ENCODE data around the gene UBTF. TPM values are rescaled to one million over a fixed set of nuclear protein-coding genes. Genes with fewer than 3 reads are reported as not detected.
A peak's percentile ranks its signal among the peaks of the same experiment; 100 is the strongest.

UBTF gene
- total RNA-seq, 2 experiments from 2014 or later, result 148 to 158 TPM

DNA sequence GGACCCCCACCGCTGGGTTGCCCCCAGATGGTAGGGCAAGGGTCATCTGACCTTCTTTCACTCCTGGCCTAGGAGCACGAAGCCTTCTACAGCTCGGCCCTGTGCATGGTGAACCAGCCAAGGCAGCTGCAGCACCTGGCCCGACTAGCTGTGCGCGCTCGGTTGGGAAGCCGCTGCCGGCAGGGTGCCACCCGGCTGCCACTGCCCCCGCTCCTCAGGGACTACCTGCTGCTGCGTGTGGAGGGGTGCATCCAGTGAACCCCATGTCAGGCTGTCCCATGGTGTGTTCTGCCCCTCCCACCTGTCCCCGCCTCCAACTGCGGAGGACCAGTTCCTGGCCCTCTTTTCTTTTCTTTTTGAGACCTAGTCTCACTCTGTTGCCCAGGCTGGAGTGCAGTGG is 41.3 kb downstream of the UBTF start:
- no peak for DNase-seq
- no peaks in the 10 kb centered on the region for H3K9me3 Mint-ChIP-seq
- Histone ChIP-seq H3K9me3 (ENCODE audit: control insufficient read depth in 1 of 2, insufficient read depth in 1 of 2, low read length in 2 of 2) (no peaks in the 10 kb centered on the region), H3K36me3 (ENCODE audit: insufficient read depth, low read length) (peaks cover 36% of the 10 kb centered on the region), H3K4me3 (ENCODE audit: low read length) (no peak overlapping the region), H3K27ac (ENCODE audit: low read depth in 1 of 2, low read length in 2 of 2) (no peak overlapping the region), H3K4me1 (ENCODE audit: insufficient read depth, low read length) (peaks cover 15% of the 10 kb centered on the region), H3K27me3 (ENCODE audit: control insufficient read depth in 1 of 2, insufficient read depth in 2 of 2, low read length in 2 of 2) (no peaks in the 10 kb centered on the region)
- H3K4me1 Mint-ChIP-seq (ENCODE audit: low read depth), result peaks cover 6% of the 10 kb centered on the region
- no peak for ATAC-seq (ENCODE audit: poor library complexity)
- peaks cover 37% of the 10 kb centered on the region for H3K36me3 Mint-ChIP-seq (ENCODE audit: low read depth)
- ChIA-PET CTCF (no interaction called here), POLR2A (no interaction called here)
- H3K4me3 Mint-ChIP-seq, result no peak overlapping the region
- TF ChIP-seq, protein P1, sequence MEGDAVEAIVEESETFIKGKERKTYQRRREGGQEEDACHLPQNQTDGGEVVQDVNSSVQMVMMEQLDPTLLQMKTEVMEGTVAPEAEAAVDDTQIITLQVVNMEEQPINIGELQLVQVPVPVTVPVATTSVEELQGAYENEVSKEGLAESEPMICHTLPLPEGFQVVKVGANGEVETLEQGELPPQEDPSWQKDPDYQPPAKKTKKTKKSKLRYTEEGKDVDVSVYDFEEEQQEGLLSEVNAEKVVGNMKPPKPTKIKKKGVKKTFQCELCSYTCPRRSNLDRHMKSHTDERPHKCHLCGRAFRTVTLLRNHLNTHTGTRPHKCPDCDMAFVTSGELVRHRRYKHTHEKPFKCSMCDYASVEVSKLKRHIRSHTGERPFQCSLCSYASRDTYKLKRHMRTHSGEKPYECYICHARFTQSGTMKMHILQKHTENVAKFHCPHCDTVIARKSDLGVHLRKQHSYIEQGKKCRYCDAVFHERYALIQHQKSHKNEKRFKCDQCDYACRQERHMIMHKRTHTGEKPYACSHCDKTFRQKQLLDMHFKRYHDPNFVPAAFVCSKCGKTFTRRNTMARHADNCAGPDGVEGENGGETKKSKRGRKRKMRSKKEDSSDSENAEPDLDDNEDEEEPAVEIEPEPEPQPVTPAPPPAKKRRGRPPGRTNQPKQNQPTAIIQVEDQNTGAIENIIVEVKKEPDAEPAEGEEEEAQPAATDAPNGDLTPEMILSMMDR (IDR thresholded peaks at IDR 0.05), result no peak
- H3K27me3 Mint-ChIP-seq, result no peaks in the 10 kb centered on the region
- intact Hi-C loops (cut with DNase I, micrococcal nuclease), result no loop called here
- no peak overlapping the region for H3K27ac Mint-ChIP-seq

DNA sequence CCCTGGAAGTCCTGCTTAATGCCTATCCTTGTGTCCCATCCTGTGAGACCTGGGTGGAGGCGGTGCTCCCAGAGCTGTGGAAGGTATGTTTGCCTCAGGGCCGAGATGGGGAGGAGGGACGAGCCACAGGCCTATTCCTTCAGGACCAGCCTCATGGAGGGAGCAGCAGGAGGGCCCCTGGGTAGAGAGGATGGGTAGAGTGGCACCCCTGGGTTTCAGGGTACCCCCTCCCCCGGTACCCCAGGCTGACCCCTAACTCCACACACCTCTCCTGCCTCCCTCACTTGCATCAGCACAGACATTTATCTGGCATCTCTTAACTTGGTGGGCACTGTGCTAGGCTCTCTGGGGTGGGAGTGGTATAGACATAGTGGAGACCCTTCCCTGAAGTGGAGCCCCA is 41.8 kb downstream of the UBTF start:
- no peak overlapping the region for H3K27ac ChIP-seq (ENCODE audit: low read depth in 1 of 2, low read length in 2 of 2)
- CTCF ChIA-PET, result no interaction called here
- Mint-ChIP-seq H3K27ac (no peak overlapping the region), H3K4me3 (no peak overlapping the region), H3K36me3 (ENCODE audit: low read depth) (peaks cover 36% of the 10 kb centered on the region), H3K4me1 (ENCODE audit: low read depth) (peaks cover 6% of the 10 kb centered on the region), H3K27me3 (no peaks in the 10 kb centered on the region), H3K9me3 (no peaks in the 10 kb centered on the region)
- TF ChIP-seq, protein P1 (IDR thresholded peaks at IDR 0.05), result no peak
- H3K4me1 ChIP-seq (ENCODE audit: insufficient read depth, low read length), result peaks cover 11% of the 10 kb centered on the region
- H3K36me3 ChIP-seq (ENCODE audit: insufficient read depth, low read length), result peaks cover 32% of the 10 kb centered on the region
- H3K9me3 ChIP-seq (ENCODE audit: control insufficient read depth in 1 of 2, insufficient read depth in 1 of 2, low read length in 2 of 2), result no peaks in the 10 kb centered on the region
- DNase-seq (no peak), ATAC-seq (ENCODE audit: poor library complexity) (no peak)
- intact Hi-C loops (cut with DNase I, micrococcal nuclease), result no loop called here
- no peak overlapping the region for H3K4me3 ChIP-seq (ENCODE audit: low read length)
- POLR2A ChIA-PET, result no interaction called here
- H3K27me3 ChIP-seq (ENCODE audit: control insufficient read depth in 1 of 2, insufficient read depth in 2 of 2, low read length in 2 of 2), result no peaks in the 10 kb centered on the region

DNA sequence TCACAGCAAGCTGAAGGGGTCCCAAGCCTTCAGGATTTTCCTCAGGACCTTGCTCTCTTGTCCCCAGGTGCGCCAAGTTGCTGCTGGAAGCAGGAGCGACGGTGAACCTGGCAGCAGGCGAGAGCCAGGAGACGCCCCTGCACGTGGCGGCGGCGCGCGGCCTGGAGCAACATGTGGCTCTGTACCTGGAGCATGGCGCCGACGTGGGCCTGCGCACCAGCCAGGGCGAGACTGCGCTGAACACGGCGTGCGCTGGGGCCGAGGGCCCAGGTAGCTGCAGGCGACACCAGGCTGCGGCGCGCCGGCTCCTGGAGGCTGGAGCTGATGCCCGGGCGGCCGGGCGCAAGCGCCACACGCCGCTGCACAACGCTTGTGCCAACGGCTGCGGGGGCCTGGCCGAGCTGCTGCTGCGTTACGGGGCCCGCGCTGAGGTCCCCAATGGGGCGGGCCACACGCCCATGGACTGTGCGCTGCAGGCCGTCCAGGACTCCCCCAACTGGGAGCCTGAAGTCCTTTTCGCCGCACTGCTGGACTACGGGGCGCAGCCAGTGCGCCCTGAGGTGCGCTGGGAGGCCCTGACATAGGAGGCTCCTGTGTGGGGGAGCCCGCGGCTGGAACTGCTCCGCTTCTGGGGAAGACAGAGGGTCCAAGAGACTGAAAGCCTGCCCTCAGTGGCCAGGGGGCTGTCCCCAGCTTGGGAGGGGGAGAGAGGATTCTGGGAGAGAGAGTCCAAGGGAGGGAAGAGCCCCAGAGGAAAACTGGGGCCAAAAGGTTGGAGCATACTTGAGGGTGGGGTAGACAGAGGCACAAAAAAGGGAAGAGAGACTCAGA is 42.6 kb downstream of the UBTF start:
- intact Hi-C loops (cut with DNase I, micrococcal nuclease), result no loop called here
- Histone ChIP-seq H3K4me3 (ENCODE audit: low read length) (no peak overlapping the region), H3K27ac (ENCODE audit: low read depth in 1 of 2, low read length in 2 of 2) (no peak overlapping the region), H3K9me3 (ENCODE audit: control insufficient read depth in 1 of 2, insufficient read depth in 1 of 2, low read length in 2 of 2) (no peaks in the 10 kb centered on the region), H3K4me1 (ENCODE audit: insufficient read depth, low read length) (peaks cover 4% of the 10 kb centered on the region), H3K36me3 (ENCODE audit: insufficient read depth, low read length) (peaks cover 24% of the 10 kb centered on the region), H3K27me3 (ENCODE audit: control insufficient read depth in 1 of 2, insufficient read depth in 2 of 2, low read length in 2 of 2) (no peaks in the 10 kb centered on the region)
- POLR2A ChIA-PET, result interaction anchor here (0.6 kb wide), 1 partner anchor 186 kb away, joined by 3 read pairs; no protein-coding TSS in a partner anchor
- peaks cover 31% of the 10 kb centered on the region for H3K36me3 Mint-ChIP-seq (ENCODE audit: low read depth)
- no peak for DNase-seq
- H3K9me3 Mint-ChIP-seq, result no peaks in the 10 kb centered on the region
- H3K27me3 Mint-ChIP-seq, result no peaks in the 10 kb centered on the region
- no peak for ATAC-seq (ENCODE audit: poor library complexity)
- H3K27ac Mint-ChIP-seq, result peak overlapping the region; percentile 42
- peaks cover 3% of the 10 kb centered on the region for H3K4me1 Mint-ChIP-seq (ENCODE audit: low read depth)
- no peak overlapping the region for H3K4me3 Mint-ChIP-seq
- CTCF ChIA-PET, result no interaction called here
- TF ChIP-seq, protein P1 (IDR thresholded peaks at IDR 0.05), result no peak

Measured in CD4-positive, alpha-beta T cell (primary cell).